Transverse colon (tissue), 4 donors: ENCODE data around the gene PLCH1.

Source experiments
- CTCF ChIP-seq, 5 experiments: fragments of 200-600 bp in 3 of 5; fragments of 450-650 bp in 2 of 5; sonication (generic) in 3 of 5; IDR thresholded peaks; 1 replicate in 2 of 5; 2 replicates in 3 of 5; pipeline ENCODE4 v1.5.1; 2016 to 2017; ENCODE audit warnings: antibody characterized with exemption in 5 of 5, inconsistent platforms in 3 of 5, mild to moderate bottlenecking in 2 of 5, moderate library complexity in 1 of 5
- POLR2A ChIP-seq: fragments of 450-650 bp; IDR thresholded peaks from one replicate; pipeline ENCODE4 v1.6.1; 2016; ENCODE audit warnings: antibody characterized with exemption, mild to moderate bottlenecking, moderate library complexity
- POLR2AphosphoS5 ChIP-seq, 3 donors: sonication (generic); formaldehyde crosslinking; IDR thresholded peaks; one replicate each; pipeline ENCODE4 v1.6.1; 2016; ENCODE audit warnings: antibody characterized with exemption in 3 of 3

DNA sequence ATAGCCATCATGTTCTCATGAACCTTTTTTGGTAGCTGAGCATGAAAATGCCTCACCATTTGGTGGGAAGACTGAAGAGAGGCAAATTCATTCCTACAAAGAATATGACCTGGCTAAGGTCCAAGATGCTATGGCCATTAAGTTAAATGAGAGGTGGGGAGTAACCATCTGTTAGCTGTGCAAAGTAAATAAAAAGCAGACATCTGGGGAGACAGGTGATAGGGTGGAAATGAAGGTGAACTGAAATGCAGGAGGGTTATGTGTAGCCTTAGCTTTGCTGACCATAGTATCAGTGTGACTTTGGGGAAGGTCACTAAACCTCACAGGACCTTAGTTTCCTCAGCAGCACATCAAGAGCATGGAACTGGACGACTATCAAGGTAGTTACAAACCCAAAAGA is 340.4 kb downstream of the PLCH1 start:
- no peak for TF ChIP-seq CTCF (IDR thresholded peaks at IDR 0.05)
- TF ChIP-seq POLR2A, result no peak
- TF ChIP-seq POLR2AphosphoS5 (IDR thresholded peaks at IDR 0.05), result no peak
